ENCODE results near the gene CNTLN. TPM values are rescaled to one million over a fixed set of nuclear protein-coding genes. Genes with fewer than 3 reads are reported as not detected.

Gene CNTLN
- total and polyA plus RNA-seq, 9 donors: 8.4 to 24.8 (median 16.2) TPM

DNA sequence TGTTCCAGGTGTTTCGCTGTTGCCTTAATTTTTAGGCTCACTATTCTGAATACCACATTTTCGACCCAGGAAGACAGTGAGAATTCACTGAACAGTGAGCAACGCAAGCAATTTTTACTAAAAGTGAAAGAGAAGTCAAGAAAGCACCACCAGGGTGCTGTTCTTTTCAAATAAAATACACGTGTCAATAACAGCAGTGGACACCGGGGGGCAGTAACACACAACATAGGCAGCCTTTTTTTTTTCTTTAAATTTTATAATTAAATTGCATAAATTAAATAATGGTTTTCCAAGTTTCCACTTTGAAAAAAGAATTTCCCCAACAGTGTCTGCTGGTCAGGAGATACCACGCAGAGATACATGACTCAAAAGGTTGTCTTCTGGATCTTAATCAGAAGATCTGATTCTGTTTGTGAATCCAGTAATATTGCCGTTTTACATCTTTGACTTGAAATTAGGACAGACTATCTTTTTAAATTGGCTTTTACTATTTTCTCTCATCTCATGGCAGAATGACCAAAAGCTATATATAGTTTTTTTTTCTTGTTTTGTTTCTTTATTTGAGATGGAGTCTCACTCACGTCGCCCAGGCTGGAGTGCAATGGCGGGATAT lies 396.9 kb downstream of the CNTLN start:
- no peaks in the 10 kb centered on the region for H3K4me1 ChIP-seq (ENCODE audit: insufficient read depth)
- no peak overlapping the region for H3K4me3 ChIP-seq
- peak in 1 of 5 donors; percentile 18 for DNase-seq
- H3K36me3 ChIP-seq: no peaks in the 10 kb centered on the region
- no peaks in the 10 kb centered on the region for H3K9me3 ChIP-seq
- intact Hi-C loops (cut with DNase I): loop anchor here in 1 of 4 donors (10.0 kb wide), 2 partner anchors 273 to 683 kb away; no protein-coding TSS in a partner anchor
- TF ChIP-seq, protein P1, sequence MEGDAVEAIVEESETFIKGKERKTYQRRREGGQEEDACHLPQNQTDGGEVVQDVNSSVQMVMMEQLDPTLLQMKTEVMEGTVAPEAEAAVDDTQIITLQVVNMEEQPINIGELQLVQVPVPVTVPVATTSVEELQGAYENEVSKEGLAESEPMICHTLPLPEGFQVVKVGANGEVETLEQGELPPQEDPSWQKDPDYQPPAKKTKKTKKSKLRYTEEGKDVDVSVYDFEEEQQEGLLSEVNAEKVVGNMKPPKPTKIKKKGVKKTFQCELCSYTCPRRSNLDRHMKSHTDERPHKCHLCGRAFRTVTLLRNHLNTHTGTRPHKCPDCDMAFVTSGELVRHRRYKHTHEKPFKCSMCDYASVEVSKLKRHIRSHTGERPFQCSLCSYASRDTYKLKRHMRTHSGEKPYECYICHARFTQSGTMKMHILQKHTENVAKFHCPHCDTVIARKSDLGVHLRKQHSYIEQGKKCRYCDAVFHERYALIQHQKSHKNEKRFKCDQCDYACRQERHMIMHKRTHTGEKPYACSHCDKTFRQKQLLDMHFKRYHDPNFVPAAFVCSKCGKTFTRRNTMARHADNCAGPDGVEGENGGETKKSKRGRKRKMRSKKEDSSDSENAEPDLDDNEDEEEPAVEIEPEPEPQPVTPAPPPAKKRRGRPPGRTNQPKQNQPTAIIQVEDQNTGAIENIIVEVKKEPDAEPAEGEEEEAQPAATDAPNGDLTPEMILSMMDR (IDR thresholded peaks at IDR 0.05): peak in 2 of 3 donors; percentile 30 to 35
- no peak for TF ChIP-seq POLR2A (IDR thresholded peaks at IDR 0.05)
- WGBS, 3 donors: 39 to 42% (median 41%) methylated on average over 10 of the region's 10 CpGs
- no peaks in the 10 kb centered on the region for H3K27me3 ChIP-seq
- no peak overlapping the region for H3K27ac ChIP-seq

DNA sequence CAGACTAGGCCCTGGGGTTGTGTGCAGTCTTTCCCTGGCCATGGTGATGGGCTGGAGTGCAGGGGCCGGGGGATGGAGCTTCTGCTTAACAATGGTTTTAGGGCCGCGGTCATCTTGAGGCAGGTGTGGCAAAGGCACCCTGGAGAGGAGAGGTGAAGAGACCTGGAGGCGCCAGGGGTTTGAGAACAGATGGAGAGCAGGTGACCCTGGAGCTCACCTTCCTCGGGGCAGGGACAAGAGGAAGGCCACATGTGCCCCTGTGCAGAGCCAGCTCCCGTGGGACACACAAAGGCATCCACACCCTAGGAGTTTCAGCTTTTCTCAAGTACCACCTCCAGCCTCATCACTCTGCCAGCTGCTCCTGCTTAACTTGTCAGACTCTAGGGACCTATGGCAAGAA lies 397.6 kb downstream of the CNTLN start:
- Histone ChIP-seq H3K36me3 (no peaks in the 10 kb centered on the region), H3K4me3 (no peak overlapping the region), H3K27me3 (no peaks in the 10 kb centered on the region), H3K9me3 (no peaks in the 10 kb centered on the region), H3K4me1 (ENCODE audit: insufficient read depth) (no peaks in the 10 kb centered on the region), H3K27ac (no peak overlapping the region)
- intact Hi-C loops (cut with DNase I): loop anchor here in 1 of 4 donors (10.0 kb wide), 2 partner anchors 272 to 682 kb away; no protein-coding TSS in a partner anchor
- no peak for TF ChIP-seq POLR2A (IDR thresholded peaks at IDR 0.05)
- TF ChIP-seq, protein P1 (IDR thresholded peaks at IDR 0.05): no peak
- no peak for TF ChIP-seq EP300 (IDR thresholded peaks at IDR 0.05)
- no peak for DNase-seq
- 83 to 91% (median 84%) methylated on average over 6 of the region's 6 CpGs for WGBS, 3 donors

DNA sequence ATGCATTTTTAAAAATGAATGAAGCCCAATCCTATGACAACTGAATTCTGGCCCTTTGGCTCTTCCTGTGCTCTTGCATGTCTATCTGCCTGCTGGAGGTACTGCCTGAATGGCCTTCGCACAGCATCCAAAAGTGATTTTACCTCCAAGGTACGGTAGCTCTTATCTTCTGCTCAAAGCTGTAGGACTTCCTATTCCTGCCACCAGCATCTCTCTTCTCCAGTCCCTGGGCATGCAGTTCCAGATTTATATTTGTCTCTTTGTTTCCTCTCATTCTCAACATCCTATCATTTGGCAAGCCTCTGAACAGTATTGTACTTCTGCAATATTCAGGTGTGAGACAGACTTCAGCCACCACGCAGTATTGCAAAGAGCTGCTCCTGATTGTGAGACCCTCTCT lies 400.3 kb downstream of the CNTLN start:
- H3K36me3 ChIP-seq: no peaks in the 10 kb centered on the region
- no peak for DNase-seq
- no peak for TF ChIP-seq EP300 (IDR thresholded peaks at IDR 0.05)
- TF ChIP-seq, protein P1 (IDR thresholded peaks at IDR 0.05): no peak
- no peak for TF ChIP-seq POLR2A (IDR thresholded peaks at IDR 0.05)
- WGBS, 3 donors: 84 to 93% (median 88%) methylated on average over 3 of the region's 3 CpGs
- H3K4me1 ChIP-seq (ENCODE audit: insufficient read depth): no peaks in the 10 kb centered on the region
- H3K4me3 ChIP-seq: no peak overlapping the region
- no peak overlapping the region for H3K27ac ChIP-seq
- intact Hi-C loops (cut with DNase I): loop anchor here in 1 of 4 donors (10.0 kb wide), 2 partner anchors 270 to 680 kb away; no protein-coding TSS in a partner anchor
- no peaks in the 10 kb centered on the region for H3K27me3 ChIP-seq
- H3K9me3 ChIP-seq: no peaks in the 10 kb centered on the region

DNA sequence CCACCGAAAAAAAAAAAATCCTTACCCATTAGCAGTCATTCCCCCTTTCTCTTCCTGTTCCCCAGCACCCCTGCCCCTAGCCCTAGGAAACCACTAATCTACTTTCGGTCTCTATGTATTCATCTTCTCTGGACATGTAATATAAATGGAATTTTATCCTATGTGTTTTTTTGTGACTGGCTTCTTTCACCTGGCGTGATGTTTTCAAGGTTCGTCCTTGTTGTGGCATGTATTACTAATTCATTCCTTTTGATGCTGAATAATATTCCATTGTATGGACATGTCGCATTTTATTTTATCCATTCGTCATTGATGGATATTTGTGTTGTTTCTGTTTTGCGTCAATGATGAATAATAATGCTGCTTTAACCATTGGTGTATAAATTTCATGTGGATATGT lies 401.2 kb downstream of the CNTLN start:
- Histone ChIP-seq H3K4me3 (no peak overlapping the region), H3K36me3 (no peaks in the 10 kb centered on the region), H3K9me3 (no peaks in the 10 kb centered on the region), H3K27me3 (no peaks in the 10 kb centered on the region), H3K4me1 (ENCODE audit: insufficient read depth) (no peaks in the 10 kb centered on the region), H3K27ac (no peak overlapping the region)
- TF ChIP-seq POLR2A (IDR thresholded peaks at IDR 0.05) (no peak), EP300 (IDR thresholded peaks at IDR 0.05) (no peak)
- TF ChIP-seq, protein P1 (IDR thresholded peaks at IDR 0.05): no peak
- DNase-seq: no peak
- WGBS, 3 donors: 91 to 94% (median 94%) methylated on average over 7 of the region's 7 CpGs
- intact Hi-C loops (cut with DNase I): loop anchor here in 1 of 4 donors (10.0 kb wide), 2 partner anchors 269 to 679 kb away; no protein-coding TSS in a partner anchor
